Measurements from ENCODE around the gene SPTBN2. TPM values are rescaled to one million over a fixed set of nuclear protein-coding genes. Genes with fewer than 3 reads are reported as not detected.
"Not testable (repeated sequence)": the region's sequence is repeated elsewhere in the genome, so short reads cannot be mapped to it uniquely, and the experiment has no call there.

SPTBN2 gene
- total RNA-seq, 1 donor from 2014 or later: 1.7 TPM

GRCh38 chr11:66652651-66653050, 76.4 kb downstream of the SPTBN2 start:
- no peak for DNase-seq (ENCODE audit: low spot score)
- intact Hi-C loops (cut with DNase I): no loop called here

DNA sequence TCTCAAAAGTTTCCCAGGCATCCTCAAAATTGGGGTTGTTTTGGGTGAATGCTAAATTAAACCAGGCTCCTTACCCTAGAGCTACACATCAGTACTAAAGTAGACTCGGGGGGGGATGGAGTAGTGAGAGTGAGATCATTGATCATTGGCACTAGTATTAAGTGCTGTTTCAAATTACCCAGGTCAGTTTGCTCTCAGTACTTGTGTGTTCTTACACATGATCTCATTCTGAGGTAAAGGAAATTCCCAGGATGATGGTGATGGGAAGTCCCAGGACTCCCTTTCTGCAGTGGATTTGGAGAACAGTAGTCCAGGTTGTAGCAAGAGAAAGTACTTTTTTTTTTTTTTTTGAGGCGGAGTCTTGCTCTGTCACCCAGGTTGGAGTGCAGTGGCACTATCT, 78.0 kb downstream of the SPTBN2 start:
- DNase-seq (ENCODE audit: low spot score): no peak
- intact Hi-C loops (cut with DNase I): no loop called here

DNA sequence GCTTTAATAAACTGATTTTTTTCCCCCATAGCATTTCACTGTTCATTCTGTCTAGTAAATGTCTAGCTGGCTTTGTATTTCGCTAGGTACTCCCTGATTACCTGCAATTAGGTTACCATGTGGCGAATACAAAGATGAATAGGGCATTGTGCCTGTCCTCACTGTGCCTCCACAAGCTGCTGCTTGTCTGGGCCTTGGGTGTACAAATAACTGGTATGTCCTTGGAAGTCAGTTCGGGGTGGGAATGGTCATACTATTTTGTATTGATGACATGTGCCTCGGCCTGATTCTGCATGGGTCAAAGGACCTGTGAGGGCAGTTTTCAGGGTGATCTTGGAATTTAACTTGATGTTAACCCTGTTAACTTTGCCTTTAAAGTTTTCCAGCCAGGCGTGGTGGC, 79.1 kb downstream of the SPTBN2 start:
- intact Hi-C loops (cut with DNase I): no loop called here
- DNase-seq (ENCODE audit: low spot score): no peak

- intact Hi-C loops (cut with DNase I): no loop called here
These were observed 82.2 kb downstream of the SPTBN2 start for GRCh38 chr11:66646828-66647227.

GRCh38 chr11:66643745-66644437, 85.1 kb downstream of the SPTBN2 start:
- intact Hi-C loops (cut with DNase I): no loop called here
- DNase-seq (ENCODE audit: low spot score): no peak

More at GRCh38 chr11:66646828-66647227, 82.2 kb downstream of the SPTBN2 start:
- DNase-seq (ENCODE audit: low spot score): no peak

DNA sequence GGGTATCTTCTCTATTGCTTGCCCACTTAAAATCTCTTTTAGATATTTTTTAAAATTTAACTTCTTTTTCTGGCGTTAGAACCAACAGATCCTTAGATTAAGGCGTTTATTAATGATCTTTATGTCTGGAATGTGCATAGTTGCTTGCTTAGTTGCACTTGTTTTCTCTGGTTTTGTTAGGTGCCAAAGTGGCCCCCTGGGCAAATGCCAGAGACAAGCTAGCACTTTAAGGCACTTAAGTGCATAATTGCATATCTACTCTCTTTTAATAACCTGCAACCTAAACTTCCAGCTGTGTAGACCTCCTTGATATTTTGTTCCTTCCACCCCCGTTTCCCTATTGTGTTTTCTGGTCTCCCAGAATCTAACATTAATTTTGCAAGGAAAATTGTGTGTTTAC, 87.2 kb downstream of the SPTBN2 start:
- DNase-seq (ENCODE audit: low spot score): no peak
- intact Hi-C loops (cut with DNase I): no loop called here

GRCh38 chr11:66639814-66640340, 89.1 kb downstream of the SPTBN2 start:
- intact Hi-C loops (cut with DNase I): loop anchor here (5.0 kb wide), 1 partner anchor 37 kb away; the partner anchor contains the start of gene RBM4B
- not testable (repeated sequence) for DNase-seq (ENCODE audit: low spot score)

DNA sequence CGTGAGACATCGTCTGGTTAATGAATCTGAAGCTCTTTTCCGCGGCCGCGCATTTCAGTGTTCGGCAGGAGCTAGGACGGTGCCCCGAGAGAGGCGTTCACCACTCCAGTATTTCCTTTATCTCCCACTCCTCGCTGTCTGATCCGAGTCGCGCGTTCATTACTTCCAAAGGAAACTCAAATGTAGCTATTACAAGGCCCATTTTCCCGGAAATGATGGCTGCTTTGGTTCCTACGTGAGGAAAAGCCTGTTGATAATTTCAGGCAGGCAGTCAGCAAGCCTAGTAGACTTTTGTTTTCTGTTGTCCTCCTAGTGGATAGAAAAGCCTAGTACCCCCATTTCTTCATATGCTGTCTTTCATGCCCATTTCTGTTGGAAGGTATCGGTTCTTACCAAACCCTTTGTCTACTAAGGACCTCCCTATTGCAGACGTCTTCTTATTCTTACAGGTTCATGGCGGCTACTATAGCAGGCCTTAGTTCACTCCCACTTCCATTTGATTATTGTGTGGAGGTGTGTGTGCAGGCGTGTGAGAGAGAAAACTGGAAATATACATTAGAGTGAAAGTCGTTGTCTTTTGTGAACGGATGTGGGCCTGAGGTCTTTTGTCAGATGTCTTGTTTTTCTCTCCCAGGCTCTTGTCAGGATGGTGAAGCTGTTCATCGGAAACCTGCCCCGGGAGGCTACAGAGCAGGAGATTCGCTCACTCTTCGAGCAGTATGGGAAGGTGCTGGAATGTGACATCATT, 89.8 kb downstream of the SPTBN2 start:
- no peak for DNase-seq (ENCODE audit: low spot score)
- intact Hi-C loops (cut with DNase I): loop anchor here (5.0 kb wide), 1 partner anchor 38 kb away; the partner anchor contains the start of gene RBM4B

GRCh38 chr11:66638177-66639065, 90.6 kb downstream of the SPTBN2 start, which contains the start of gene RBM4:
RBM4 (plus strand) TSS chr11:66638703; CDS start chr11:66639712, 1,009 bp downstream.
- DNase-seq (ENCODE audit: low spot score): peak; percentile 99
- intact Hi-C loops (cut with DNase I): loop anchor here (1.0 to 5.0 kb wide), 2 partner anchors 22 to 39 kb away; partner anchors contain the start of genes RBM14 and RBM4B

- intact Hi-C loops (cut with DNase I): loop anchor here (1.0 to 5.0 kb wide), 2 partner anchors 21 to 40 kb away; partner anchors contain the start of genes RBM14 and RBM4B
- DNase-seq (ENCODE audit: low spot score): no peak
These were observed 91.3 kb downstream of the SPTBN2 start for GRCh38 chr11:66637557-66638176.

- intact Hi-C loops (cut with DNase I): loop anchor here (5.0 kb wide), 1 partner anchor 41 kb away; the partner anchor contains the start of gene RBM4B
- DNase-seq (ENCODE audit: low spot score): no peak
These were observed 92.6 kb downstream of the SPTBN2 start for GRCh38 chr11:66636411-66636810.

Other genes starting within 250 kb of the SPTBN2 start
- gene DPP3, start 248.8 kb downstream of the SPTBN2 start, total RNA-seq: 13.2 TPM
- gene BBS1, start 218.6 kb downstream of the SPTBN2 start, total RNA-seq: 19.5 TPM
- gene ZDHHC24, start 183.2 kb downstream of the SPTBN2 start, total RNA-seq: 5.8 TPM
- 0.11 TPM for gene ACTN3, start 182.3 kb downstream of the SPTBN2 start, total RNA-seq
- 57.6 TPM for gene CTSF, start 160.6 kb downstream of the SPTBN2 start, total RNA-seq
- gene CCDC87, start 136.2 kb downstream of the SPTBN2 start, total RNA-seq: 0.43 TPM
- 21.9 TPM for gene CCS, start 136.0 kb downstream of the SPTBN2 start, total RNA-seq
- gene RBM14, start 112.6 kb downstream of the SPTBN2 start, total RNA-seq: 35.2 TPM
- 60.1 TPM for gene RBM4, start 90.5 kb downstream of the SPTBN2 start, total RNA-seq
- 11.1 TPM for gene RBM4B, start 51.3 kb downstream of the SPTBN2 start, total RNA-seq
- gene RCE1, start 114.2 kb upstream of the SPTBN2 start, total RNA-seq: 5.7 TPM
- gene LRFN4, start 127.8 kb upstream of the SPTBN2 start, total RNA-seq: 24.5 TPM
- gene PC, start 229.2 kb upstream of the SPTBN2 start, total RNA-seq: 12.1 TPM
- not detected for gene C11orf86, start 246.1 kb upstream of the SPTBN2 start, total RNA-seq